Vagina (tissue), 2 donors: ENCODE data around the gene ERGIC1.

Source experiments
- CTCF ChIP-seq, 3 experiments: fragments of 450-650 bp in 2 of 3; fragments of 200-600 bp in 1 of 3; sonication (generic) in 1 of 3; IDR thresholded peaks; one replicate each; pipeline ENCODE4 v1.5.1; 2017 to 2019; ENCODE audit warnings: antibody characterized with exemption in 3 of 3, mild to moderate bottlenecking in 2 of 3, moderate library complexity in 2 of 3
- POLR2AphosphoS5 ChIP-seq, 2 donors: sonication (generic); formaldehyde crosslinking; IDR thresholded peaks; one replicate each; pipeline ENCODE4 v1.9.0; 2017; ENCODE audit warnings: antibody characterized with exemption in 2 of 2, mild to moderate bottlenecking in 2 of 2, low read depth in 1 of 2; ENCODE audit not compliant: insufficient read depth in 1 of 2

GRCh38 chr5:172907657-172908056, 73.6 kb downstream of the ERGIC1 start:
- TF ChIP-seq CTCF (IDR thresholded peaks at IDR 0.05) (no peak), POLR2AphosphoS5 (IDR thresholded peaks at IDR 0.05; ENCODE audit: insufficient read depth in 1 of 2, low read depth in 1 of 2) (no peak)
